GM12864 (cell line): ENCODE data around the gene VEGFD.

ENCODE experiments used
- DNase-seq: peaks from one replicate; pipeline ENCODE4 v3.0.0-alpha.2; 2011; ENCODE audit warnings: low read depth
- H3K4me3 ChIP-seq: 2 replicates; pipeline ENCODE4 v1.5.1; 2011; ENCODE audit warnings: mild to moderate bottlenecking, low read depth, low read length, control low read depth
- CTCF ChIP-seq: IDR thresholded peaks from 2 replicates; pipeline ENCODE4 v1.5.1; 2011; ENCODE audit warnings: low read depth, mild to moderate bottlenecking, moderate library complexity, low read length, control low read depth, inconsistent platforms; ENCODE audit errors: missing control alignments

The VEGFD gene

GRCh38 chrX:15416133-15416993 lies 32.1 kb upstream of the VEGFD start:
- no peak for TF ChIP-seq CTCF
- H3K4me3 ChIP-seq = no peak overlapping the region
- no peak for DNase-seq

DNA sequence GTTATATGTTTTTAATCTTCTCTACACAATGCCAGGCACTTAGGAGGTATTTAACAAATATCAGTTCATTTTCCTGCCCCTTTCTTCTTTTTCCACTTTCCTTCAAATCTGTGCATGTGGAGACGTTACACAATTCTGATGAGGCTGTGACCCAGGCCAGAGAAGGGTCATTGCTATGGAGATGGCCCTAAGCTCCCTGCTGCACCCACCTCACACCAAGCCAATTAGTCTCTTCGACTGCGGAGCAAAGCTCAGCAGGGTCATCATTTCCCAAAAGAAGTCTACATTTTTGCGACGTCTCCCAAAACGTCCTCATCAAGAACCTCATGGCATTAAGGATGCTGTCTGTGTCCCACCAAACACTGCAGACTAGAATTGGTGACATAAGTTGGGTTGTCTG lies 28.9 kb upstream of the VEGFD start:
- no peak overlapping the region for H3K4me3 ChIP-seq
- no peak for TF ChIP-seq CTCF
- DNase-seq = no peak

GRCh38 chrX:15410947-15411346 lies 26.7 kb upstream of the VEGFD start:
- H3K4me3 ChIP-seq = no peak overlapping the region
- TF ChIP-seq CTCF = no peak
- DNase-seq = no peak

DNA sequence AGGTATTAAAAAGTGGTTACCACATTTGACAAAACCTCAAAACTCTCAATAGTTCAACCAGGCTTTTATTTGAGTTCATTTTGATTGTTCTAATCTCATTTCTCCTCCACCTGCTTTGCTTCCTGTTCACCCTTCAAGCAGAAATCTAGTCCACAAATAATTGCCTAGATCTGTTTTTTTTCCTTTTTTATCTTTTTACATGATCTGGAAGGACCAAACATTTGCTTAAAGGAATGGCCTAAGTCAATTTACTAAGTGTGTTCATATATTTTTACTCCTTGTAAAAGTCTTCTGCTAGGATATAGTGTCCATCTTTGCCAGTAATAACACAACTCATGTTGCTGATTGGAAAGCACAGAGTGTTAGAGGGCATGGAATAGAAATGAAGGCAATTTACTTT lies 26.2 kb upstream of the VEGFD start:
- no peak for TF ChIP-seq CTCF
- no peak overlapping the region for H3K4me3 ChIP-seq
- DNase-seq = no peak

GRCh38 chrX:15405846-15406245 lies 21.6 kb upstream of the VEGFD start:
- TF ChIP-seq CTCF = no peak
- no peak for DNase-seq
- no peak overlapping the region for H3K4me3 ChIP-seq

DNA sequence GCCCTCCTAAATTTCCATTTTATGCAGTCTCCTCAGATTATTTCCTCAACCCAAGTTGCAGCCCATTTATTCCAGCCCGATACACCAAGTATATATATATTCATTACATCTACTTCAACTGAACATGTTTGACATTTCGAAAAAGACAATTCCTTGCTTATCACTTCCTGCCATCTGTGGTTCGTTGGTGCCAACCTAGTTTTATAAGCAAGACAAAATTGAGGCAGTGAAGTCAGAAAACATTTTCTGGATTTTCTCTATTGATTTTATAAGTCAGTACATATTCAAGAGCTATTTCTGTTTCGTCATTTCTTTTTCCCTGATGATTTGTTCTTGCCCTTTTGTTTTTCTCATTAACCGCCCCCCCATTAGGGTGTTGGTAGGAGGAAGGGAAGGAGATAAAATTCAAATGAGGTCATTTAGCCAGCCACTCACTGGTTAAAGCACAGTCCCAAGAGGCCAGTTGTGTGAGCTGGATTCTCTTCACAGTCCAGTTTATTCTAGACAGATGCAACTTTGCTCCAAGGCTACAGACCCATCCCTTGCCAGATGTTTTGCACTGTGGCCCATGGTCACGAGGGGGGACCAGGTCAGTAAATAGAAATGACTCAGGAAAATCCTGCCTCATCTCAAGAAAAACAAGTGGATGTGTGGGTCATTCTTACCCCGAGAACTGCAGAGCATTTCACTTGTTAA lies 20.3 kb upstream of the VEGFD start:
- DNase-seq = no peak
- H3K4me3 ChIP-seq = no peak overlapping the region
- no peak for TF ChIP-seq CTCF
